Measurements from ENCODE around the gene DNPH1. TPM values are rescaled to one million over a fixed set of nuclear protein-coding genes. Genes with fewer than 3 reads are reported as not detected.
A peak's percentile ranks its signal among the peaks of the same experiment; 100 is the strongest.

DNPH1 gene
- total and polyA plus RNA-seq, 9 of the 15 experiments (the other 6 are each of a cell fraction or from before 2014, with no cell fraction given): 7.3 to 300 (median 68.7) TPM

DNA sequence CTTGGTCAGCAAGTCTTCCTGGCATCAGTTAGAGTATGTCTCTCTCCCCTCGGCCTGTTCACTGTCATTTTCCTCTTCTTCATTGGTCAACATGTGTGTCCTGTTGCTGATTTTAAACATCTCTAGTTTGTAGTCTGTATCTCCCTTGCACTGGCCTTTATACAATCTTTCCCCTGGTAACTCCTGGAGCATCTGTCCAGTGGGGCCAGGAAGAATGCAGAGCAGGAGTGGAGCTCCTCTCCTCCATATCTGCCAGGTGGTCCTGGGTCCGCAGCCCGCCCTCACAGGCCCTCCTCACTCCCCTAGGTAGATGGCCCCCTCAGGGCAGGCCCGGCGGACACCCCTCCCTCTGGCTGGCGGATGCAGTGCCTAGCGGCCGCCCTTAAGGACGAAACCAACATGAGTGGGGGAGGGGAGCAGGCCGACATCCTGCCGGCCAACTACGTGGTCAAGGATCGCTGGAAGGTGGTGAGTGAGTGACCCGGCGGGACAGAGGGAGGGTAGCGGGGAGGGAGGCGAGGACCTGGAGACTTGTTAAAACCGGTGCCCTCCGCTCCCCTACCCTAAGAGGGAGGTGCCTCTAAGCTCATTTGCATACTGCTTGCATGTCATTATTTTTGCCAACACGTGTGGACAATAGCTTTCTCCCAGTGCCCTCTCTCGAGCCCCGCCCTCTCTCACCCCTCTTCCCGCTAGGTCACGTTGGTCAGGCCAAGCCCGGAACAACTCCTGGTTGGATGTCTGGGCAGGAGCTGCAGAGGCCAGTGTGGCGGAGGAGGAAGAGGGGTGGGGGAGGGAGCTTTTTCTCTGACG lies 17.2 kb upstream of the DNPH1 start (continued):
- TF ChIP-seq WHSC1 (IDR thresholded peaks at IDR 0.05; ENCODE audit: low read length) (no peak), ZFPM2 (CRISPR knock-in tag; IDR thresholded peaks at IDR 0.05) (no peak), ZNF408 (CRISPR knock-in tag; IDR thresholded peaks at IDR 0.05; ENCODE audit: low read depth) (no peak), TCFL5 (CRISPR knock-in tag; conservative IDR thresholded peaks at IDR 0.05) (no peak), CBFB (CRISPR knock-in tag; IDR thresholded peaks at IDR 0.05) (0 out of 2 replicates have a peak, but pooled peaks have one; percentile 29), FOXJ2 (tag; IDR thresholded peaks at IDR 0.05) (no peak), ZNF551 (CRISPR knock-in tag; IDR thresholded peaks at IDR 0.05) (no peak), SAFB (IDR thresholded peaks at IDR 0.05; ENCODE audit: borderline replicate concordance, low read depth, low read length) (no peak), KAT7 (CRISPR knock-in tag; IDR thresholded peaks at IDR 0.05; ENCODE audit: borderline replicate concordance) (peak; percentile 78; the same call in 1 of the 2 replicates), ELF2 (CRISPR knock-in tag; IDR thresholded peaks at IDR 0.05) (no peak), SRSF7 (optimal IDR thresholded peaks at IDR 0.05; ENCODE audit: low read depth, low read length) (no peak), ZNF764 (CRISPR knock-in tag; IDR thresholded peaks at IDR 0.05; ENCODE audit: low read depth) (no peak), ZBTB1 (CRISPR knock-in tag; IDR thresholded peaks at IDR 0.05; ENCODE audit: borderline replicate concordance, low read depth) (0 out of 2 replicates have a peak, but pooled peaks have one; percentile 28), KLF13 (tag; IDR thresholded peaks at IDR 0.05; ENCODE audit: borderline replicate concordance, low read depth) (no peak)
- TF ChIP-seq, protein P1, sequence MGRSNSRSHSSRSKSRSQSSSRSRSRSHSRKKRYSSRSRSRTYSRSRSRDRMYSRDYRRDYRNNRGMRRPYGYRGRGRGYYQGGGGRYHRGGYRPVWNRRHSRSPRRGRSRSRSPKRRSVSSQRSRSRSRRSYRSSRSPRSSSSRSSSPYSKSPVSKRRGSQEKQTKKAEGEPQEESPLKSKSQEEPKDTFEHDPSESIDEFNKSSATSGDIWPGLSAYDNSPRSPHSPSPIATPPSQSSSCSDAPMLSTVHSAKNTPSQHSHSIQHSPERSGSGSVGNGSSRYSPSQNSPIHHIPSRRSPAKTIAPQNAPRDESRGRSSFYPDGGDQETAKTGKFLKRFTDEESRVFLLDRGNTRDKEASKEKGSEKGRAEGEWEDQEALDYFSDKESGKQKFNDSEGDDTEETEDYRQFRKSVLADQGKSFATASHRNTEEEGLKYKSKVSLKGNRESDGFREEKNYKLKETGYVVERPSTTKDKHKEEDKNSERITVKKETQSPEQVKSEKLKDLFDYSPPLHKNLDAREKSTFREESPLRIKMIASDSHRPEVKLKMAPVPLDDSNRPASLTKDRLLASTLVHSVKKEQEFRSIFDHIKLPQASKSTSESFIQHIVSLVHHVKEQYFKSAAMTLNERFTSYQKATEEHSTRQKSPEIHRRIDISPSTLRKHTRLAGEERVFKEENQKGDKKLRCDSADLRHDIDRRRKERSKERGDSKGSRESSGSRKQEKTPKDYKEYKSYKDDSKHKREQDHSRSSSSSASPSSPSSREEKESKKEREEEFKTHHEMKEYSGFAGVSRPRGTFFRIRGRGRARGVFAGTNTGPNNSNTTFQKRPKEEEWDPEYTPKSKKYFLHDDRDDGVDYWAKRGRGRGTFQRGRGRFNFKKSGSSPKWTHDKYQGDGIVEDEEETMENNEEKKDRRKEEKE (IDR thresholded peaks at IDR 0.05; ENCODE audit: borderline replicate concordance in 1 of 2, control insufficient read depth in 1 of 2, low read depth in 2 of 2, low read length in 1 of 2): no peak
- TF ChIP-seq, protein P2, sequence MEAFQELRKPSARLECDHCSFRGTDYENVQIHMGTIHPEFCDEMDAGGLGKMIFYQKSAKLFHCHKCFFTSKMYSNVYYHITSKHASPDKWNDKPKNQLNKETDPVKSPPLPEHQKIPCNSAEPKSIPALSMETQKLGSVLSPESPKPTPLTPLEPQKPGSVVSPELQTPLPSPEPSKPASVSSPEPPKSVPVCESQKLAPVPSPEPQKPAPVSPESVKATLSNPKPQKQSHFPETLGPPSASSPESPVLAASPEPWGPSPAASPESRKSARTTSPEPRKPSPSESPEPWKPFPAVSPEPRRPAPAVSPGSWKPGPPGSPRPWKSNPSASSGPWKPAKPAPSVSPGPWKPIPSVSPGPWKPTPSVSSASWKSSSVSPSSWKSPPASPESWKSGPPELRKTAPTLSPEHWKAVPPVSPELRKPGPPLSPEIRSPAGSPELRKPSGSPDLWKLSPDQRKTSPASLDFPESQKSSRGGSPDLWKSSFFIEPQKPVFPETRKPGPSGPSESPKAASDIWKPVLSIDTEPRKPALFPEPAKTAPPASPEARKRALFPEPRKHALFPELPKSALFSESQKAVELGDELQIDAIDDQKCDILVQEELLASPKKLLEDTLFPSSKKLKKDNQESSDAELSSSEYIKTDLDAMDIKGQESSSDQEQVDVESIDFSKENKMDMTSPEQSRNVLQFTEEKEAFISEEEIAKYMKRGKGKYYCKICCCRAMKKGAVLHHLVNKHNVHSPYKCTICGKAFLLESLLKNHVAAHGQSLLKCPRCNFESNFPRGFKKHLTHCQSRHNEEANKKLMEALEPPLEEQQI (IDR thresholded peaks at IDR 0.05): no peak
- TF ChIP-seq, protein P3, sequence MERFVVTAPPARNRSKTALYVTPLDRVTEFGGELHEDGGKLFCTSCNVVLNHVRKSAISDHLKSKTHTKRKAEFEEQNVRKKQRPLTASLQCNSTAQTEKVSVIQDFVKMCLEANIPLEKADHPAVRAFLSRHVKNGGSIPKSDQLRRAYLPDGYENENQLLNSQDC (CRISPR knock-in tag; IDR thresholded peaks at IDR 0.05): no peak
- TF ChIP-seq, protein P4, sequence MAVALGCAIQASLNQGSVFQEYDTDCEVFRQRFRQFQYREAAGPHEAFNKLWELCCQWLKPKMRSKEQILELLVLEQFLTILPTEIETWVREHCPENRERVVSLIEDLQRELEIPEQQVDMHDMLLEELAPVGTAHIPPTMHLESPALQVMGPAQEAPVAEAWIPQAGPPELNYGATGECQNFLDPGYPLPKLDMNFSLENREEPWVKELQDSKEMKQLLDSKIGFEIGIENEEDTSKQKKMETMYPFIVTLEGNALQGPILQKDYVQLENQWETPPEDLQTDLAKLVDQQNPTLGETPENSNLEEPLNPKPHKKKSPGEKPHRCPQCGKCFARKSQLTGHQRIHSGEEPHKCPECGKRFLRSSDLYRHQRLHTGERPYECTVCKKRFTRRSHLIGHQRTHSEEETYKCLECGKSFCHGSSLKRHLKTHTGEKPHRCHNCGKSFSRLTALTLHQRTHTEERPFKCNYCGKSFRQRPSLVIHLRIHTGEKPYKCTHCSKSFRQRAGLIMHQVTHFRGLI (CRISPR knock-in tag; IDR thresholded peaks at IDR 0.05): no peak
- TF ChIP-seq, protein P5, sequence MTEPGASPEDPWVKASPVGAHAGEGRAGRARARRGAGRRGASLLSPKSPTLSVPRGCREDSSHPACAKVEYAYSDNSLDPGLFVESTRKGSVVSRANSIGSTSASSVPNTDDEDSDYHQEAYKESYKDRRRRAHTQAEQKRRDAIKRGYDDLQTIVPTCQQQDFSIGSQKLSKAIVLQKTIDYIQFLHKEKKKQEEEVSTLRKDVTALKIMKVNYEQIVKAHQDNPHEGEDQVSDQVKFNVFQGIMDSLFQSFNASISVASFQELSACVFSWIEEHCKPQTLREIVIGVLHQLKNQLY (CRISPR knock-in tag; conservative IDR thresholded peaks at IDR 0.05): no peak
